HUES6 (cell line): ENCODE results near the gene RALGPS1.

Experiments
- H3K27ac ChIP-seq: 2 replicates; pipeline ENCODE4 v1.7.0; 2013; ENCODE audit warnings: low read depth, mild to moderate bottlenecking, low read length, inconsistent platforms
- H3K27me3 ChIP-seq: 2 replicates; pipeline ENCODE4 v1.6.1; 2013; ENCODE audit warnings: low read length; ENCODE audit not compliant: control insufficient read depth, insufficient read depth
- H3K36me3 ChIP-seq: 2 replicates; pipeline ENCODE4 v1.6.1; 2013; ENCODE audit warnings: low read length; ENCODE audit not compliant: control insufficient read depth, insufficient read depth
- H3K4me1 ChIP-seq: 2 replicates; pipeline ENCODE4 v1.6.1; 2013; ENCODE audit warnings: low read length; ENCODE audit not compliant: control insufficient read depth, insufficient read depth
- H3K4me3 ChIP-seq: 2 replicates; pipeline ENCODE4 v1.5.1; 2013; ENCODE audit warnings: low read depth, low read length
- H3K9ac ChIP-seq: one replicate; pipeline ENCODE4 v1.6.1; 2013; ENCODE audit warnings: mild to moderate bottlenecking, low read length
- H3K9me3 ChIP-seq: 2 replicates; pipeline ENCODE4 v1.6.1; 2013; ENCODE audit warnings: low read depth, low read length; ENCODE audit not compliant: control insufficient read depth, insufficient read depth

Gene RALGPS1

GRCh38 chr9:127116957-127117356 lies 202.4 kb downstream of the RALGPS1 start:
- H3K36me3 ChIP-seq, result 0 out of 2 replicates have a peak, but pooled peaks cover 2% of the 10 kb centered on the region
- H3K4me3 ChIP-seq, result no peak overlapping the region
- no peak overlapping the region for H3K9ac ChIP-seq
- no peaks in the 10 kb centered on the region for H3K9me3 ChIP-seq
- peaks cover 32% of the 10 kb centered on the region for H3K4me1 ChIP-seq
- no peaks in the 10 kb centered on the region for H3K27me3 ChIP-seq
- H3K27ac ChIP-seq, result no peak overlapping the region

DNA sequence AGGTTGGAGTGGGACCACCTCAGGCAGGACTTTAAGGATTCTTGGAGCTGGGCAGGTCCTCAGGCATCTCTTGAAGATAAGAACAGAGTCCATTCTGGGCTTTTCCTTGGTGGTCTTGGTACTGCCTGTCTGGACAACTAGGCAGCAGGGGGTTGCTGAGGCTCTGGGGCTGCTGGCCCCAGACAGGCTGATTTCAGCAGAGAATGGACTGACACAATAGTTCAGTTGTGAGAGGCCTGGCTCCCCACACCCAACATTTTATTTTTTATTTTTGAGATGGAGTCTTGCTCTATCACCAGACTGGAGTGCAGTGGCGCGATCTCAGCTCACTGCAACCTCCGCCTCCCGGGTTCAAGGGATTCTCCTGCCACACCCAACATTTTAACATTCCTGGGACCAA lies 203.2 kb downstream of the RALGPS1 start:
- H3K4me1 ChIP-seq, result peaks cover 31% of the 10 kb centered on the region
- no peak overlapping the region for H3K4me3 ChIP-seq
- H3K27me3 ChIP-seq, result no peaks in the 10 kb centered on the region
- no peaks in the 10 kb centered on the region for H3K9me3 ChIP-seq
- no peak overlapping the region for H3K9ac ChIP-seq
- H3K27ac ChIP-seq, result no peak overlapping the region
- H3K36me3 ChIP-seq, result 0 out of 2 replicates have a peak, but pooled peaks cover 2% of the 10 kb centered on the region

DNA sequence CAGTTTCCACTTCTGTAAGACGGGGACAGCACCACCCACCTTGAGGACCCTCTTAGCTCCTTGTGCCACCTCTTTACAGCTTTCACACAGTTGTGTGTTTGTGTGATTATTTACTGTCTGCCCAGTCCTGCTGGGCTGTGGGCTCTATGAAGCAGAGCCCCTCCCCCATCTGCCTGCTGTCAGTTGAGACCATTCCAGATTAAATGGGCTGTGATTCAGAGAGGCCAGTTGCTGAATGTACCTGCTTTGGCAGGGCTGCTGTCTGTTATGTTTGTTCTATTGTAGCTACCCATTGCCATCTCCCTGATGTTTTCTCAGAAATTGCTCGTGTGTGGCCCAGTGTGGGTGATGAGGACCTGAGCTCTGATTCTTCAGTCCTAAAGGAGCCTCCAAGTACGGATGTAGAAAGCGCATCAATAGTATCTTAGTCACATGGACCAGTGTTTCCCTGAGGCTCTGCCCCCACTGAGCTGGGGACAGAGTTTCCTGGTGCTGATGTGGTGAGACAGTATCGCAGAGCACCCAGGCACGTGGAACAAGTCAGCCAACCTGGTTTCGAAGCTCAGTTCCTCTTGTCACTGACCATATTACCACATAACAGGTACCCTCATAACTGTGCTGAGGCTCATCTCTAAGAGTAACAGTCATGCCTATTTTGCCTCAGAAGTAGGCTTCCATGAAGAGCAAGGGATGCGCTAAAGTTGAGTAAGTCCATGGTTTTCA lies 204.2 kb downstream of the RALGPS1 start:
- Histone ChIP-seq H3K9me3 (no peaks in the 10 kb centered on the region), H3K9ac (no peak overlapping the region), H3K4me3 (no peak overlapping the region), H3K36me3 (0 out of 2 replicates have a peak, but pooled peaks cover 2% of the 10 kb centered on the region), H3K4me1 (peaks cover 36% of the 10 kb centered on the region), H3K27ac (no peak overlapping the region), H3K27me3 (peaks cover 10% of the 10 kb centered on the region; the same call in 1 of the 2 replicates)

- peaks cover 40% of the 10 kb centered on the region for H3K4me1 ChIP-seq
- 0 out of 2 replicates have a peak, but pooled peaks cover 2% of the 10 kb centered on the region for H3K36me3 ChIP-seq
- no peaks in the 10 kb centered on the region for H3K9me3 ChIP-seq
- no peak overlapping the region for H3K9ac ChIP-seq
- no peak overlapping the region for H3K4me3 ChIP-seq
- H3K27me3 ChIP-seq, result peaks cover 10% of the 10 kb centered on the region; the same call in 1 of the 2 replicates
- H3K27ac ChIP-seq, result no peak overlapping the region
Observed at GRCh38 chr9:127119320-127119709, 204.7 kb downstream of the RALGPS1 start.

GRCh38 chr9:127121628-127122175 lies 207.1 kb downstream of the RALGPS1 start:
- Histone ChIP-seq H3K9me3 (no peaks in the 10 kb centered on the region), H3K36me3 (0 out of 2 replicates have a peak, but pooled peaks cover 2% of the 10 kb centered on the region), H3K27me3 (peaks cover 10% of the 10 kb centered on the region; the same call in 1 of the 2 replicates), H3K27ac (no peak overlapping the region), H3K4me3 (peak overlapping the region; percentile 66), H3K4me1 (peaks cover 40% of the 10 kb centered on the region), H3K9ac (peak overlapping the region; percentile 59)

- H3K27me3 ChIP-seq, result peaks cover 10% of the 10 kb centered on the region; the same call in 1 of the 2 replicates
- H3K36me3 ChIP-seq, result 0 out of 2 replicates have a peak, but pooled peaks cover 2% of the 10 kb centered on the region
- peak within 1 kb of the TSS; percentile 59 for H3K9ac ChIP-seq
- peak within 1 kb of the TSS; percentile 66 for H3K4me3 ChIP-seq
- H3K9me3 ChIP-seq, result no peaks in the 10 kb centered on the region
- H3K27ac ChIP-seq, result no peak within 1 kb of the TSS
- peaks cover 36% of the 10 kb centered on the region for H3K4me1 ChIP-seq
Observed at GRCh38 chr9:127122176-127123063, 207.8 kb downstream of the RALGPS1 start, which contains the start of gene ANGPTL2. ANGPTL2 (minus strand) TSS chr9:127122635; CDS start chr9:127108731, 13,904 bp downstream.

GRCh38 chr9:127123064-127123890 lies 208.7 kb downstream of the RALGPS1 start:
- H3K4me3 ChIP-seq, result peak overlapping the region; percentile 66
- H3K27ac ChIP-seq, result no peak overlapping the region
- H3K9ac ChIP-seq, result peak overlapping the region; percentile 39

DNA sequence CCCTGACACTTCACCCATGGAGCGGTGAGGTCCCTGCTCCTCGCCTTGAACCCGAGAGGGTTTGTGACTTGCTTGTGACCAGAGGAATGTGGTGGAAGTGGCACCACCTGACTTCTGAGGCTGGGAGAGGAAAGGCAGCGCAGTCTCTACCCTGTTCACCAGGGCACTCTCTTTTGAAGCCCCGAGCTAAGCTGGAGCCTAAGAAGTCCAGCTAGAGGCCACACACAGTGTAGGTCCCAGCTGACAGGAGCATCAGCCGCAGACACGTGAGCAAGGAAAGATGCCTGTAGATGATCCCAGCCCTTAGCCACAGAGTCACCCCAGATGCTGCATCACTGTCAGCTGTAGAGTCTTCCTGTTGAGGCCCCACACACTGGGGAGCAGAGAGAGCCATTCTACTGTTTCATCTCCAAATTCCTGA lies 209.5 kb downstream of the RALGPS1 start:
- H3K4me1 ChIP-seq, result peaks cover 29% of the 10 kb centered on the region
- no peaks in the 10 kb centered on the region for H3K9me3 ChIP-seq
- H3K27me3 ChIP-seq, result peaks cover 10% of the 10 kb centered on the region; the same call in 1 of the 2 replicates

More at GRCh38 chr9:127123064-127123890, 208.7 kb downstream of the RALGPS1 start:
- peaks cover 36% of the 10 kb centered on the region for H3K4me1 ChIP-seq
- peaks cover 10% of the 10 kb centered on the region; the same call in 1 of the 2 replicates for H3K27me3 ChIP-seq
- 0 out of 2 replicates have a peak, but pooled peaks cover 2% of the 10 kb centered on the region for H3K36me3 ChIP-seq
- no peaks in the 10 kb centered on the region for H3K9me3 ChIP-seq

GRCh38 chr9:127124792-127125191 lies 210.2 kb downstream of the RALGPS1 start:
- Histone ChIP-seq H3K9ac (no peak overlapping the region), H3K4me3 (no peak overlapping the region), H3K36me3 (no peaks in the 10 kb centered on the region), H3K27ac (no peak overlapping the region), H3K9me3 (no peaks in the 10 kb centered on the region), H3K4me1 (peaks cover 28% of the 10 kb centered on the region), H3K27me3 (peaks cover 10% of the 10 kb centered on the region; the same call in 1 of the 2 replicates)

More for the DNA sequence above, 209.5 kb downstream of the RALGPS1 start:
- no peak overlapping the region for H3K9ac ChIP-seq
- 0 out of 2 replicates have a peak, but pooled peaks cover 2% of the 10 kb centered on the region for H3K36me3 ChIP-seq
- no peak overlapping the region for H3K4me3 ChIP-seq
- H3K27ac ChIP-seq, result no peak overlapping the region

GRCh38 chr9:127126971-127127370 lies 212.4 kb downstream of the RALGPS1 start:
- Histone ChIP-seq H3K9ac (no peak overlapping the region), H3K27me3 (peaks cover 10% of the 10 kb centered on the region; the same call in 1 of the 2 replicates), H3K27ac (no peak overlapping the region), H3K9me3 (no peaks in the 10 kb centered on the region), H3K4me3 (no peak overlapping the region), H3K4me1 (peaks cover 31% of the 10 kb centered on the region), H3K36me3 (no peaks in the 10 kb centered on the region)
